ENCODE results near the gene CUBN. TPM values are rescaled to one million over a fixed set of nuclear protein-coding genes. Genes with fewer than 3 reads are reported as not detected.

The CUBN gene
- total RNA-seq, 1 experiment from 2014 or later, result 0.46 TPM

DNA sequence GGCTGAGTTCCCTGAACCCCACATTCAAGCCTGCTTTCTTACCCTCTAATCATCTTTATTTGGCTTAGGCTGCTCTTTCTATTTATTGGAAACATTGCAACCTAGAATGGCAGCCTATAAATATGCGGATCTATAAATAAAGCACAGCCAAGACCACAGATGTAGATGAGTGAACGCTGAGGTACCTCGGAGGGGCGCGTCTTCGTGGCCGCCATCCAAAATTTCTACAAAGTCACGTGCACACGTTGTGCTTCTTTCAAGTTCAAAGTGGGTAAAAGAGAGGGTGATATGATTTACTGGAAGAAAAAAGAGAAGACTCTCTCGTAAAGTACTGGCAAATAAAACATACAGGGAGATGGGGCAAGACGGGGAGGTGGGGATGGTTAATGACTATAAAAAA, 179.8 kb downstream of the CUBN start:
- TF ChIP-seq NR3C1 (CRISPR knock-in tag; conservative IDR thresholded peaks at IDR 0.05; ENCODE audit: low read depth), result no peak
- TF ChIP-seq ZBTB21 (CRISPR knock-in tag; IDR thresholded peaks at IDR 0.05; ENCODE audit: borderline replicate concordance), result no peak
- no peak for TF ChIP-seq NR2C2 (CRISPR knock-in tag; IDR thresholded peaks at IDR 0.05)
- TF ChIP-seq JUN (CRISPR knock-in tag; IDR thresholded peaks at IDR 0.05), result no peak
- TF ChIP-seq ZNF425 (CRISPR knock-in tag; conservative IDR thresholded peaks at IDR 0.05), result no peak
- no peak for TF ChIP-seq ZNF396 (CRISPR knock-in tag; IDR thresholded peaks at IDR 0.05; ENCODE audit: borderline replicate concordance)
- no peak for TF ChIP-seq CREM (CRISPR knock-in tag; IDR thresholded peaks at IDR 0.05)
- TF ChIP-seq NFE2L1 (CRISPR knock-in tag; IDR thresholded peaks at IDR 0.05), result no peak
- no peak for TF ChIP-seq ZNF416 (CRISPR knock-in tag; IDR thresholded peaks at IDR 0.05)
- TF ChIP-seq USF1 (CRISPR knock-in tag; IDR thresholded peaks at IDR 0.05), result no peak
- no peak for DNase-seq (ENCODE audit: low spot score)
- CTCF ChIA-PET, result no interaction called here
- POLR2A ChIA-PET, result no interaction called here
- H3K27me3 Mint-ChIP-seq (ENCODE audit: low read depth), result no peaks in the 10 kb centered on the region
- H3K9me3 Mint-ChIP-seq, result no peaks in the 10 kb centered on the region
- ATAC-seq, result no peak
- H3K27ac Mint-ChIP-seq, result no peak overlapping the region
- no peak overlapping the region for H3K4me3 Mint-ChIP-seq
- no peaks in the 10 kb centered on the region for H3K36me3 Mint-ChIP-seq
- peaks cover 42% of the 10 kb centered on the region for H3K4me1 Mint-ChIP-seq

DNA sequence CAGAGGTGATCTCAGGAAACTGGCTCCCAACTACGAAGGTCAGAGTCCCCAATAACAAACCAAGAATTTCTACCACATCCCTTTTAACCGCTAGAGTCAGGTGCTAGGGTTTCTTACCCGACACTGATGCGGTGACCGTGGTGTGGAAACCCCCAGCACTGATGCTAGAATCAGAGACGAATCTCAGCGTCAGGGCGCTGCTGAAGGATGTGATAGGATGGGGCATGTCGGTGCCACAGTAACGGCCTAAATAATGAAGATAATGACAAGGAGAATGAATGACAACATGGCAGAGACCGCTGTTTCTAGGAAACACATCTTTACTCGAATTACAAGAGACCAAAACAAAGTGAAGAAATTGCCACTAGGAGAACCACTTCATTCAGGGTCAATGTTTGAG, 181.2 kb downstream of the CUBN start:
- Mint-ChIP-seq H3K9me3 (no peaks in the 10 kb centered on the region), H3K36me3 (no peaks in the 10 kb centered on the region), H3K27ac (no peak overlapping the region), H3K4me3 (no peak overlapping the region), H3K4me1 (peaks cover 46% of the 10 kb centered on the region), H3K27me3 (ENCODE audit: low read depth) (no peaks in the 10 kb centered on the region)
- POLR2A ChIA-PET, result no interaction called here
- TF ChIP-seq ZNF425 (CRISPR knock-in tag; conservative IDR thresholded peaks at IDR 0.05), result no peak
- no peak for TF ChIP-seq ZNF416 (CRISPR knock-in tag; IDR thresholded peaks at IDR 0.05)
- no peak for TF ChIP-seq ZNF263 (CRISPR knock-in tag; IDR thresholded peaks at IDR 0.05; ENCODE audit: low read depth)
- no peak for TF ChIP-seq TP53 (CRISPR knock-in tag; IDR thresholded peaks at IDR 0.05)
- TF ChIP-seq PREB (CRISPR knock-in tag; IDR thresholded peaks at IDR 0.05; ENCODE audit: borderline replicate concordance), result no peak
- TF ChIP-seq SOX15 (CRISPR knock-in tag; IDR thresholded peaks at IDR 0.05), result no peak
- TF ChIP-seq SMAD3 (CRISPR knock-in tag; IDR thresholded peaks at IDR 0.05; ENCODE audit: borderline replicate concordance), result no peak
- ATAC-seq, result no peak
- CTCF ChIA-PET, result no interaction called here
- no peak for DNase-seq (ENCODE audit: low spot score)

- CTCF ChIA-PET, result no interaction called here
- Mint-ChIP-seq H3K27me3 (ENCODE audit: low read depth) (peaks cover 3% of the 10 kb centered on the region; the same call in 1 of the 2 replicates), H3K36me3 (no peaks in the 10 kb centered on the region), H3K4me3 (no peak overlapping the region), H3K27ac (no peak overlapping the region), H3K4me1 (peaks cover 43% of the 10 kb centered on the region), H3K9me3 (no peaks in the 10 kb centered on the region)
- DNase-seq (ENCODE audit: low spot score) (no peak), ATAC-seq (no peak)
- POLR2A ChIA-PET, result no interaction called here
- TF ChIP-seq HMGA2 (CRISPR knock-in tag; IDR thresholded peaks at IDR 0.05) (no peak), FOXP4 (CRISPR knock-in tag; IDR thresholded peaks at IDR 0.05) (no peak), E2F4 (CRISPR knock-in tag; IDR thresholded peaks at IDR 0.05; ENCODE audit: borderline replicate concordance, low read depth) (no peak), ZNF425 (CRISPR knock-in tag; conservative IDR thresholded peaks at IDR 0.05) (no peak), NR3C1 (CRISPR knock-in tag; conservative IDR thresholded peaks at IDR 0.05; ENCODE audit: low read depth) (no peak), ZNF121 (CRISPR knock-in tag; IDR thresholded peaks at IDR 0.05) (no peak)
These were observed 182.5 kb downstream of the CUBN start for GRCh38 chr10:16947069-16947468.

Data from WTC11 (cell line).